Testis (tissue), 2 donors: ENCODE measurements around the gene BTG3.

Experiments
- CTCF ChIP-seq, 3 experiments: fragments of 450-650 bp in 2 of 3; fragments of 200-600 bp in 1 of 3; sonication (generic) in 1 of 3; IDR thresholded peaks; one replicate each; pipeline ENCODE4 v1.5.1; 2016 to 2019; ENCODE audit warnings: antibody characterized with exemption in 3 of 3, mild to moderate bottlenecking in 2 of 3, moderate library complexity in 1 of 3
- POLR2A ChIP-seq: fragments of 450-650 bp; IDR thresholded peaks from one replicate; pipeline ENCODE4 v1.6.1; 2017; ENCODE audit warnings: antibody characterized with exemption, mild to moderate bottlenecking, moderate library complexity

DNA sequence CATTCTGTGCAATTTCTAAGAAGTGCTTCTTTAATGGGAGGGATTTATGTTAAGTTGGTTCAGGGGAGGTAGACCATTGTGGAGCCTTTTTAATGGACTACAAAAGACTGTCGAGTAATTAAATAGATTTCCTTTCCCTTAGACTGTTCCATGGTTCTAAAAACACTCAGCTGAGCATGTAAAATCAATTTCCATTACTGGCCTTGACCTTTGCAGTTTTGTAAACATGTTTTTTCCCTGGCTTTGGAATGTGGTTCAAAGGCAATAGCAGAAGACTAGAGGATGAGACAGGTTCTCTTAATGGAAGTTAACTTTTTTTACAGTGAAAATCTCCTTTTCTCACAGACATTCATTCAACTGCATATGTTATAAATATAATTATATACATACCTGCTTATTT lies 37.6 kb upstream of the BTG3 start:
- TF ChIP-seq CTCF (IDR thresholded peaks at IDR 0.05) (no peak), POLR2A (no peak)
